Liver (tissue), 9 donors: ENCODE measurements around the gene ETNK1. TPM values are rescaled to one million over a fixed set of nuclear protein-coding genes. Genes with fewer than 3 reads are reported as not detected.

Source experiments
- DNase-seq: peaks from one replicate; pipeline ENCODE4 v3.0.0-alpha.2; 2017; ENCODE audit warnings: low spot score
- H3K27ac ChIP-seq, 2 donors: one replicate each; pipeline ENCODE4 v1.7.0; 2013; ENCODE audit warnings: inconsistent platforms in 2 of 2, low read length in 2 of 2, control low read depth in 1 of 2, low read depth in 1 of 2, mild to moderate bottlenecking in 1 of 2
- H3K27me3 ChIP-seq, 4 donors: one replicate each; pipeline versions ENCODE4 v1.6.1 to v1.7.0; 2013; ENCODE audit warnings: low read length in 3 of 4, inconsistent platforms in 1 of 4, mild to moderate bottlenecking in 1 of 4, moderate library complexity in 1 of 4; ENCODE audit not compliant: control insufficient read depth in 4 of 4, insufficient read depth in 4 of 4
- H3K36me3 ChIP-seq, 4 donors: one replicate each; pipeline versions ENCODE4 v1.6.1 to v1.7.0; 2013; ENCODE audit warnings: low read length in 3 of 4, mild to moderate bottlenecking in 3 of 4, low read depth in 1 of 4, moderate library complexity in 1 of 4; ENCODE audit not compliant: control insufficient read depth in 4 of 4, insufficient read depth in 3 of 4
- H3K4me1 ChIP-seq, 4 donors: one replicate each; pipeline versions ENCODE4 v1.6.1 to v1.7.0; 2013; ENCODE audit warnings: low read length in 3 of 4, mild to moderate bottlenecking in 3 of 4, moderate library complexity in 1 of 4; ENCODE audit not compliant: control insufficient read depth in 4 of 4, insufficient read depth in 4 of 4
- H3K4me3 ChIP-seq, 3 donors: one replicate each; pipeline versions ENCODE4 v1.6.1 to v1.7.0; 2013; ENCODE audit warnings: low read length in 3 of 3, control low read depth in 1 of 3, low read depth in 1 of 3, mild to moderate bottlenecking in 1 of 3
- H3K9ac ChIP-seq, 2 donors: one replicate each; pipeline ENCODE4 v1.7.0; 2013; ENCODE audit warnings: low read length in 2 of 2, mild to moderate bottlenecking in 2 of 2, moderate library complexity in 2 of 2, control low read depth in 1 of 2, low read depth in 1 of 2
- H3K9me3 ChIP-seq, 4 donors: one replicate each; pipeline versions ENCODE4 v1.6.1 to v1.7.0; 2013; ENCODE audit warnings: low read length in 3 of 4; ENCODE audit not compliant: control insufficient read depth in 4 of 4
- ATF3 ChIP-seq: IDR thresholded peaks from 2 replicates; pipeline ENCODE4 v1.6.1; 2016; ENCODE audit warnings: antibody characterized with exemption
- CTCF ChIP-seq: fragments of 150-350 bp; IDR thresholded peaks from 2 replicates; pipeline ENCODE4 v1.5.1; 2017; ENCODE audit warnings: improper control_type of control experiment, low read depth, low read length; ENCODE audit not compliant: missing input control
- EGR1 ChIP-seq, 2 donors: IDR thresholded peaks; 2 replicates each; pipeline ENCODE4 v1.6.1; 2016 to 2018; ENCODE audit warnings: antibody characterized with exemption in 2 of 2, low read depth in 2 of 2
- FOXA1 ChIP-seq: IDR thresholded peaks from 2 replicates; pipeline ENCODE4 v1.6.1; 2016; ENCODE audit warnings: antibody characterized with exemption
- FOXA2 ChIP-seq: IDR thresholded peaks from 2 replicates; pipeline ENCODE4 v1.6.1; 2016; ENCODE audit warnings: antibody characterized with exemption
- GABPA ChIP-seq, 2 donors: IDR thresholded peaks in 1 of 2; conservative IDR thresholded peaks in 1 of 2; 2 replicates each; pipeline ENCODE4 v1.6.1; 2016; ENCODE audit warnings: antibody characterized with exemption in 2 of 2, mild to moderate bottlenecking in 1 of 2, moderate library complexity in 1 of 2
- HNF4A ChIP-seq, 2 donors: conservative IDR thresholded peaks; 2 replicates each; pipeline ENCODE4 v1.6.1; 2016; ENCODE audit warnings: antibody characterized with exemption in 2 of 2, mild to moderate bottlenecking in 2 of 2
- HNF4G ChIP-seq: IDR thresholded peaks from 2 replicates; pipeline ENCODE4 v1.6.1; 2016; ENCODE audit warnings: antibody characterized with exemption
- JUND ChIP-seq, 2 donors: IDR thresholded peaks; 2 replicates each; pipeline ENCODE4 v1.6.1; 2016; ENCODE audit warnings: antibody characterized with exemption in 2 of 2
- MAX ChIP-seq: IDR thresholded peaks from 2 replicates; pipeline ENCODE4 v1.6.1; 2016; ENCODE audit warnings: antibody characterized with exemption
- NR2F2 ChIP-seq: IDR thresholded peaks from 2 replicates; pipeline ENCODE4 v1.6.1; 2016; ENCODE audit warnings: antibody characterized with exemption
- RAD21 ChIP-seq, 2 donors: IDR thresholded peaks; 2 replicates each; pipeline ENCODE4 v1.6.1; 2016; ENCODE audit warnings: antibody characterized with exemption in 2 of 2, mild to moderate bottlenecking in 2 of 2
- REST ChIP-seq: IDR thresholded peaks from 2 replicates; pipeline ENCODE4 v1.6.1; 2016; ENCODE audit warnings: antibody characterized with exemption, mild to moderate bottlenecking
- RXRA ChIP-seq, 2 donors: IDR thresholded peaks; 2 replicates each; pipeline ENCODE4 v1.6.1; 2017 to 2018; ENCODE audit warnings: antibody characterized with exemption in 2 of 2, mild to moderate bottlenecking in 1 of 2
- SP1 ChIP-seq: IDR thresholded peaks from 2 replicates; pipeline ENCODE4 v1.6.1; 2018; ENCODE audit warnings: antibody characterized with exemption, mild to moderate bottlenecking
- TAF1 ChIP-seq: conservative IDR thresholded peaks from 2 replicates; pipeline ENCODE4 v1.6.1; 2016; ENCODE audit warnings: antibody characterized with exemption, mild to moderate bottlenecking
- YY1 ChIP-seq: IDR thresholded peaks from 2 replicates; pipeline ENCODE4 v1.6.1; 2016; ENCODE audit warnings: antibody characterized with exemption, mild to moderate bottlenecking
- WGBS: extraction: QIAGEN DNeasy Blood & Tissue Kit; methylation state at CpG from one replicate; pipeline ENCODE4 v1.1.7; 2013; 5-methylcytosine and 5-hydroxymethylcytosine counted together
- polyA plus RNA-seq, 2 donors: library from polyadenylated mRNA; stranded (reverse) in 1 of 2; unstranded in 1 of 2; fragments of 200-250 nt in 1 of 2; fragments of >200 nt in 1 of 2; fragmentation: Nextera tagmentation in 1 of 2; extraction: Ambion mirVana in 1 of 2; gene quantifications; one replicate each; pipeline versions ENCODE4 v1.2.1 to v1.2.3, GENCODE V29; 2013 to 2015
- total RNA-seq, 2 donors: library from RNA; depleted of rRNA; stranded (reverse); fragments of >200 nt; gene quantifications; one replicate each; pipeline ENCODE4 v1.2.3, GENCODE V29; 2014
- donor health status: healthy.
- donor health status: healthy.
- donor health status: healthy.
- donor health status: healthy.
- donor health status: healthy.

The ETNK1 gene
- total and polyA plus RNA-seq, 4 donors: 15.6 to 51.4 (median 27.0) TPM

- peaks cover 0 to 20% (median 15%) of the 10 kb centered on the region in 4 donors for H3K4me1 ChIP-seq
- no peaks in the 10 kb centered on the region for H3K36me3 ChIP-seq
- no peak for DNase-seq
- 72% methylated on average over 6 of the region's 6 CpGs for WGBS
- no peak overlapping the region for H3K27ac ChIP-seq
- no peaks in the 10 kb centered on the region for H3K9me3 ChIP-seq
- H3K4me3 ChIP-seq: no peak overlapping the region
- no peaks in the 10 kb centered on the region for H3K27me3 ChIP-seq
- TF ChIP-seq SP1 (no peak), FOXA2 (no peak), EGR1 (IDR thresholded peaks at IDR 0.05; ENCODE audit: low read depth in 2 of 2) (no peak), MAX (no peak), FOXA1 (no peak), CTCF (no peak), ATF3 (no peak)
- no peak overlapping the region for H3K9ac ChIP-seq
These were observed 104.5 kb downstream of the ETNK1 start for GRCh38 chr12:22729431-22729956.

GRCh38 chr12:22729957-22730443 lies 105.0 kb downstream of the ETNK1 start:
- Histone ChIP-seq H3K4me3 (no peak overlapping the region), H3K27ac (no peak overlapping the region), H3K36me3 (no peaks in the 10 kb centered on the region), H3K9ac (no peak overlapping the region), H3K9me3 (no peaks in the 10 kb centered on the region), H3K27me3 (no peaks in the 10 kb centered on the region), H3K4me1 (peaks cover 0 to 20% (median 15%) of the 10 kb centered on the region in 4 donors)
- WGBS: 45% methylated on average over 3 of the region's 3 CpGs
- TF ChIP-seq YY1 (peak; percentile 64), NR2F2 (no peak), JUND (IDR thresholded peaks at IDR 0.05) (peak in 1 of 2 donors; percentile 32), HNF4A (conservative IDR thresholded peaks at IDR 0.05) (peak; percentile 57 to 68)
- no peak for DNase-seq

GRCh38 chr12:22731236-22731635 lies 106.3 kb downstream of the ETNK1 start:
- 84% methylated on average over 3 of the region's 3 CpGs for WGBS
- TF ChIP-seq HNF4A (conservative IDR thresholded peaks at IDR 0.05): no peak
- TF ChIP-seq REST: no peak
- no peak for TF ChIP-seq EGR1 (IDR thresholded peaks at IDR 0.05; ENCODE audit: low read depth in 2 of 2)
- TF ChIP-seq NR2F2: no peak
- no peak for TF ChIP-seq FOXA1
- no peak for TF ChIP-seq CTCF
- no peak for TF ChIP-seq HNF4G
- TF ChIP-seq GABPA (IDR thresholded peaks at IDR 0.05 in 1 of 2, conservative IDR thresholded peaks at IDR 0.05 in 1 of 2): no peak
- no peak for TF ChIP-seq YY1
- TF ChIP-seq SP1: no peak
- no peak for TF ChIP-seq FOXA2
- no peak for TF ChIP-seq TAF1
- TF ChIP-seq MAX: no peak
- no peak for TF ChIP-seq RAD21 (IDR thresholded peaks at IDR 0.05)
- no peak for TF ChIP-seq ATF3
- TF ChIP-seq JUND (IDR thresholded peaks at IDR 0.05): no peak
- no peak for TF ChIP-seq RXRA (IDR thresholded peaks at IDR 0.05)

More at GRCh38 chr12:22731236-22731635, 106.3 kb downstream of the ETNK1 start:
- no peak for DNase-seq
- Histone ChIP-seq H3K27ac (no peak overlapping the region), H3K36me3 (no peaks in the 10 kb centered on the region), H3K27me3 (no peaks in the 10 kb centered on the region), H3K9me3 (no peaks in the 10 kb centered on the region), H3K4me3 (no peak overlapping the region), H3K9ac (no peak overlapping the region), H3K4me1 (peaks cover 0 to 20% (median 15%) of the 10 kb centered on the region in 4 donors)
